Suppressor macrophage treated with lipopolysaccharide for 4 hours (primary cell): ENCODE measurements around the gene MZB1.
"Not testable (repeated sequence)": the region's sequence is repeated elsewhere in the genome, so short reads cannot be mapped to it uniquely, and the experiment has no call there.

Experiments used
- DNase-seq: peaks from one replicate; pipeline ENCODE4 v3.0.0-alpha.2; 2020

MZB1 gene

GRCh38 chr5:139391570-139392323 is 2.0 kb upstream of the MZB1 start:
- DNase-seq, result peak; percentile 50

- DNase-seq, result no peak
These were observed 1.2 kb upstream of the MZB1 start for GRCh38 chr5:139390639-139391569.

GRCh38 chr5:139388198-139388821 is 1.4 kb downstream of the MZB1 start:
- DNase-seq, result no peak

- DNase-seq, result no peak
These were observed 2.0 kb downstream of the MZB1 start for GRCh38 chr5:139387611-139388197.

GRCh38 chr5:139386956-139387355 is 2.8 kb downstream of the MZB1 start:
- not testable (repeated sequence) for DNase-seq

GRCh38 chr5:139386050-139386438 is 3.7 kb downstream of the MZB1 start:
- DNase-seq, result peak; percentile 7

GRCh38 chr5:139385061-139386049 is 4.4 kb downstream of the MZB1 start:
- peak; percentile 57 for DNase-seq

GRCh38 chr5:139384591-139385051 is 5.1 kb downstream of the MZB1 start:
- DNase-seq, result no peak

- DNase-seq, result no peak
These were observed 5.6 kb downstream of the MZB1 start for GRCh38 chr5:139383993-139384590.

- DNase-seq, result no peak
These were observed 6.3 kb downstream of the MZB1 start, which contains the start of gene SLC23A1 for GRCh38 chr5:139383275-139383992. Gene SLC23A1 (minus strand): TSS chr5:139383297. CDS start chr5:139383253, 44 bp downstream.

GRCh38 chr5:139382807-139383206 is 6.9 kb downstream of the MZB1 start:
- DNase-seq, result no peak

- no peak for DNase-seq
These were observed 7.6 kb downstream of the MZB1 start for GRCh38 chr5:139381837-139382761.

- DNase-seq, result no peak
These were observed 9.9 kb downstream of the MZB1 start for GRCh38 chr5:139379626-139380449.

- no peak for DNase-seq
These were observed 10.8 kb downstream of the MZB1 start for GRCh38 chr5:139378941-139379361.

- no peak for DNase-seq
These were observed 11.4 kb downstream of the MZB1 start for GRCh38 chr5:139378101-139378825.

- DNase-seq, result no peak
These were observed 12.5 kb downstream of the MZB1 start for GRCh38 chr5:139377226-139377625.

- no peak for DNase-seq
These were observed 13.3 kb downstream of the MZB1 start for GRCh38 chr5:139376364-139376763.

GRCh38 chr5:139374909-139375308 is 14.8 kb downstream of the MZB1 start:
- DNase-seq, result no peak
